Activated CD8-positive, alpha-beta memory T cell treated with anti-CD3 and anti-CD28 coated beads, Interleukin-2, amount 50 U/mL, for 1 hour (primary cell): Measurements from ENCODE around the gene JARID2.

Experiments used
- DNase-seq: peaks from one replicate; pipeline ENCODE4 v3.0.0-alpha.2; 2020; ENCODE audit errors: extremely low read depth

Gene JARID2

GRCh38 chr6:15520626-15521203 lies 274.8 kb downstream of the JARID2 start:
- DNase-seq, result no peak

GRCh38 chr6:15521582-15521981 lies 275.7 kb downstream of the JARID2 start:
- no peak for DNase-seq

- no peak for DNase-seq
Measured at GRCh38 chr6:15522026-15522425, 276.2 kb downstream of the JARID2 start.

GRCh38 chr6:15522427-15522826 lies 276.6 kb downstream of the JARID2 start:
- DNase-seq, result no peak

- DNase-seq, result no peak
Measured at GRCh38 chr6:15522856-15523529, 277.1 kb downstream of the JARID2 start.

GRCh38 chr6:15523679-15524630 lies 278.1 kb downstream of the JARID2 start:
- DNase-seq, result no peak

GRCh38 chr6:15524861-15525401 lies 279.1 kb downstream of the JARID2 start:
- no peak for DNase-seq

- no peak for DNase-seq
Measured at GRCh38 chr6:15526212-15526701, 280.4 kb downstream of the JARID2 start.

- DNase-seq, result no peak
Measured at GRCh38 chr6:15527838-15528617, 282.2 kb downstream of the JARID2 start.

GRCh38 chr6:15528870-15529269 lies 283.0 kb downstream of the JARID2 start:
- no peak for DNase-seq

GRCh38 chr6:15530411-15530810 lies 284.5 kb downstream of the JARID2 start:
- DNase-seq, result no peak

GRCh38 chr6:15531973-15532372 lies 286.1 kb downstream of the JARID2 start:
- DNase-seq, result no peak

GRCh38 chr6:15533379-15534026 lies 287.6 kb downstream of the JARID2 start:
- DNase-seq, result no peak

- no peak for DNase-seq
Measured at GRCh38 chr6:15534974-15535373, 289.1 kb downstream of the JARID2 start.

GRCh38 chr6:15535495-15536197 lies 289.8 kb downstream of the JARID2 start:
- no peak for DNase-seq

GRCh38 chr6:15536198-15536955 lies 290.5 kb downstream of the JARID2 start:
- no peak for DNase-seq

- DNase-seq, result no peak
Measured at GRCh38 chr6:15538106-15538505, 292.2 kb downstream of the JARID2 start.

GRCh38 chr6:15538766-15539495 lies 293.1 kb downstream of the JARID2 start:
- no peak for DNase-seq
